PC-9 (cell line): ENCODE results near the gene PRR23A. TPM values are rescaled to one million over a fixed set of nuclear protein-coding genes. Genes with fewer than 3 reads are reported as not detected.

ENCODE experiments used
- BruUV-seq: library from RNA; stranded (reverse); fragments of 400-500 nt; replicated peaks from 2 replicates; lab custom pipeline; 2021; lab: Mats Ljungman, UMichigan
- CTCF ChIA-PET: fragments of 300-600 bp; sonication (Branson Sonifier 250); formaldehyde crosslinking; loops from one replicate; lab custom pipeline; 2022; ENCODE audit warnings: antibody characterized with exemption; lab: Charles Lee
- POLR2A ChIA-PET: fragments of 300-600 bp; sonication (Branson Sonifier 250); formaldehyde crosslinking; loops from one replicate; lab custom pipeline; 2022; ENCODE audit warnings: antibody characterized with exemption; ENCODE audit not compliant: unreplicated experiment; lab: Charles Lee
- DNase-seq, 2 experiments: peaks; one replicate each; pipeline versions ENCODE4 v3.0.0 to v3.0.0-alpha.2; 2015 to 2022; ENCODE audit warnings: mixed read lengths in 1 of 2
- H2AFZ ChIP-seq: fragments of 200-600 bp; sonication (generic); 2 replicates; pipeline ENCODE4 v1.8.1; 2017; ENCODE audit warnings: antibody characterized with exemption
- H3F3A ChIP-seq: fragments of 200-600 bp; sonication (generic); 2 replicates; pipeline ENCODE4 v1.8.1; 2017; ENCODE audit warnings: antibody characterized with exemption, mild to moderate bottlenecking, low read depth; ENCODE audit not compliant: insufficient read depth
- H3K27ac ChIP-seq: fragments of 200-600 bp; sonication (generic); 2 replicates; pipeline ENCODE4 v1.6.1; 2016; ENCODE audit warnings: mixed run types
- H3K27me3 ChIP-seq: fragments of 200-600 bp; sonication (generic); 2 replicates; pipeline ENCODE4 v1.6.1; 2016; ENCODE audit warnings: low read depth, mixed run types; ENCODE audit not compliant: insufficient read depth
- H3K36me3 ChIP-seq: fragments of 200-600 bp; sonication (generic); 2 replicates; pipeline ENCODE4 v1.6.1; 2016; ENCODE audit warnings: low read depth, mixed run types
- H3K4me1 ChIP-seq: fragments of 200-600 bp; sonication (generic); replicated peaks from 2 replicates; pipeline ENCODE4 v1.6.1; 2016; ENCODE audit warnings: mixed run types; ENCODE audit not compliant: insufficient read depth
- H3K4me2 ChIP-seq: fragments of 200-600 bp; sonication (generic); 2 replicates; pipeline ENCODE4 v1.6.1; 2017; ENCODE audit warnings: mixed run types
- H3K4me3 ChIP-seq: fragments of 200-600 bp; sonication (generic); 2 replicates; pipeline ENCODE4 v1.6.1; 2016; ENCODE audit warnings: mixed run types
- H3K79me2 ChIP-seq: fragments of 200-600 bp; sonication (generic); 2 replicates; pipeline ENCODE4 v1.6.1; 2017; ENCODE audit warnings: low read depth, mixed run types
- H3K9me2 ChIP-seq: fragments of 200-600 bp; sonication (generic); 2 replicates; pipeline ENCODE4 v1.8.1; 2017; ENCODE audit warnings: mild to moderate bottlenecking; ENCODE audit not compliant: insufficient read depth
- H3K9me3 ChIP-seq: fragments of 200-600 bp; sonication (generic); 2 replicates; pipeline ENCODE4 v1.8.1; 2016; ENCODE audit warnings: low read depth; ENCODE audit not compliant: insufficient read depth
- H4K20me1 ChIP-seq: fragments of 200-600 bp; sonication (generic); 2 replicates; pipeline ENCODE4 v1.8.1; 2017; ENCODE audit not compliant: insufficient read depth
- CTCF ChIP-seq: fragments of 200-600 bp; sonication (generic); conservative IDR thresholded peaks from 2 replicates; pipeline ENCODE4 v1.6.1; 2017; ENCODE audit warnings: mixed run types, antibody characterized with exemption, mild to moderate bottlenecking, moderate library complexity
- EZH2 ChIP-seq: fragments of 200-600 bp; sonication (generic); IDR thresholded peaks from 2 replicates; pipeline ENCODE4 v1.8.0; 2017; ENCODE audit warnings: antibody characterized with exemption, low read depth
- intact Hi-C: fragments of 100-400 bp; cut with micrococcal nuclease; formaldehyde crosslinking; loops from one replicate; pipeline ENCODE4 v1.10.0; 2022; ENCODE audit not compliant: unreplicated experiment
- total RNA-seq: library from RNA; stranded (reverse); gene quantifications from 2 replicates; pipeline ENCODE4 v1.2.3, GENCODE V29; 2021

Gene PRR23A
- total RNA-seq, 1 experiment from 2014 or later, result not detected

GRCh38 chr3:139016430-139017048, 10.5 kb upstream of the PRR23A start:
- intact Hi-C loops, result no loop called here
- H3K4me2 ChIP-seq, result no peak overlapping the region
- H3F3A ChIP-seq, result no peaks in the 10 kb centered on the region
- TF ChIP-seq EZH2 (no peak), CTCF (no peak)
- no peaks in the 10 kb centered on the region for H3K27me3 ChIP-seq
- H3K4me1 ChIP-seq, result no peaks in the 10 kb centered on the region
- no peak overlapping the region for H3K4me3 ChIP-seq
- no peaks in the 10 kb centered on the region for H3K79me2 ChIP-seq
- POLR2A ChIA-PET, result no interaction called here
- no peaks in the 10 kb centered on the region for H3K36me3 ChIP-seq
- H3K9me3 ChIP-seq, result no peaks in the 10 kb centered on the region
- H3K9me2 ChIP-seq, result no peaks in the 10 kb centered on the region
- H4K20me1 ChIP-seq, result no peaks in the 10 kb centered on the region
- DNase-seq, result no peak
- no TSS peak for BruUV-seq
- H2AFZ ChIP-seq, result no peak overlapping the region
- H3K27ac ChIP-seq, result no peak overlapping the region
- CTCF ChIA-PET, result no interaction called here

GRCh38 chr3:139005356-139005993, 593 bp downstream of the PRR23A start:
- DNase-seq, result no peak
- Histone ChIP-seq H3K4me1 (no peaks in the 10 kb centered on the region), H3K9me3 (no peaks in the 10 kb centered on the region), H3K4me2 (no peak overlapping the region), H3F3A (no peaks in the 10 kb centered on the region), H3K27me3 (no peaks in the 10 kb centered on the region), H3K27ac (no peak overlapping the region), H3K36me3 (no peaks in the 10 kb centered on the region), H4K20me1 (no peaks in the 10 kb centered on the region), H3K9me2 (no peaks in the 10 kb centered on the region), H3K79me2 (no peaks in the 10 kb centered on the region), H3K4me3 (no peak overlapping the region), H2AFZ (no peak overlapping the region)
- BruUV-seq, result no TSS peak
- TF ChIP-seq EZH2 (no peak), CTCF (no peak)
- intact Hi-C loops, result no loop called here
- CTCF ChIA-PET, result no interaction called here
- POLR2A ChIA-PET, result no interaction called here

- Histone ChIP-seq H3F3A (no peaks in the 10 kb centered on the region), H2AFZ (no peak overlapping the region), H3K36me3 (no peaks in the 10 kb centered on the region), H3K4me2 (no peak overlapping the region), H3K79me2 (no peaks in the 10 kb centered on the region), H3K27ac (no peak overlapping the region), H3K9me3 (no peaks in the 10 kb centered on the region), H4K20me1 (no peaks in the 10 kb centered on the region), H3K4me1 (no peaks in the 10 kb centered on the region), H3K9me2 (no peaks in the 10 kb centered on the region), H3K4me3 (no peak overlapping the region), H3K27me3 (peaks cover 10% of the 10 kb centered on the region; the same call in 1 of the 2 replicates)
- POLR2A ChIA-PET, result no interaction called here
- DNase-seq, result no peak
- CTCF ChIA-PET, result no interaction called here
- BruUV-seq, result no TSS peak
- TF ChIP-seq EZH2 (no peak), CTCF (no peak)
- intact Hi-C loops, result no loop called here
Observed at GRCh38 chr3:138995706-138996105, 10.4 kb downstream of the PRR23A start.
